K562 (cell line): Measurements from ENCODE around the gene CASTOR1. TPM values are rescaled to one million over a fixed set of nuclear protein-coding genes. Genes with fewer than 3 reads are reported as not detected.
A peak's percentile ranks its signal among the peaks of the same experiment; 100 is the strongest.

Experiments
- ADNP ChIP-seq: fragments of 200-800 bp; sonication (Bioruptor generic); IDR thresholded peaks from 2 replicates; pipeline ENCODE4 v1.6.1; 2016; ENCODE audit warnings: missing genetic modification characterization, missing compliant biosample characterization
- E2F4 ChIP-seq: sonication (generic); formaldehyde crosslinking; IDR thresholded peaks from 2 replicates; pipeline ENCODE4 v1.8.0; 2022; ENCODE audit warnings: mild to moderate bottlenecking, low read depth, missing genetic modification reagents
- KDM1A ChIP-seq, 2 experiments: fragments of 450-650 bp; IDR thresholded peaks; 2 replicates each; pipeline ENCODE4 v1.6.1; 2016; ENCODE audit warnings: mild to moderate bottlenecking in 2 of 2
- PTBP1 ChIP-seq: fragments of 200-400 bp; formaldehyde crosslinking; IDR thresholded peaks from 2 replicates; pipeline ENCODE4 v1.6.1; 2017; ENCODE audit warnings: low read depth, low read length
- RBM25 ChIP-seq: fragments of 200-400 bp; formaldehyde crosslinking; IDR thresholded peaks from 2 replicates; pipeline ENCODE4 v1.6.1; 2018; ENCODE audit warnings: low read length, low read depth, moderate library complexity; ENCODE audit not compliant: severe bottlenecking
- SFPQ ChIP-seq: fragments of 200-400 bp; formaldehyde crosslinking; IDR thresholded peaks from 2 replicates; pipeline ENCODE4 v1.6.1; 2017; ENCODE audit warnings: mild to moderate bottlenecking, low read depth, low read length, moderate library complexity
- XRCC5 ChIP-seq: fragments of 200-400 bp; formaldehyde crosslinking; IDR thresholded peaks from 2 replicates; pipeline ENCODE4 v1.6.1; 2017; ENCODE audit warnings: low read depth, mild to moderate bottlenecking, low read length
- ZFPM2 ChIP-seq: fragments of 250-450 bp; sonication (Bioruptor Pico); IDR thresholded peaks from 2 replicates; pipeline ENCODE4 v1.5.1; 2022; ENCODE audit warnings: mild to moderate bottlenecking
- ZNF395 ChIP-seq: fragments of 200-800 bp; sonication (Bioruptor generic); IDR thresholded peaks from 2 replicates; pipeline ENCODE4 v1.6.1; 2017; ENCODE audit warnings: missing genetic modification characterization, missing compliant biosample characterization
- ZNF407 ChIP-seq: fragments of 450-650 bp; IDR thresholded peaks from 2 replicates; pipeline ENCODE4 v1.6.1; 2016; ENCODE audit warnings: low read depth
- polyA plus RNA-seq, 8 experiments: library from polyadenylated mRNA; depleted of rRNA in 4 of 8; stranded (reverse) in 5 of 8; unstranded in 3 of 8; fragments of >200 nt; fragmentation: Nextera tagmentation in 2 of 8; fragmentation: Illumina TruSeq in 1 of 8; extraction: Ambion mirVana in 2 of 8; extraction: Trizol in 1 of 8; gene quantifications; 2 replicates each; pipeline versions ENCODE4 v1.2.1 to v1.2.3, GENCODE V29; 2011 to 2014; ENCODE audit warnings: inconsistent platforms in 1 of 8, missing spikeins in 1 of 8
- total RNA-seq, 7 experiments: library from RNA; depleted of rRNA in 6 of 7; stranded (reverse); fragments of >200 nt in 6 of 7; fragmentation: Illumina TruSeq in 2 of 7; extraction: Trizol in 2 of 7; gene quantifications; 2 replicates each; pipeline versions ENCODE4 v1.2.1 to v1.2.3, GENCODE V29; 2011 to 2021; ENCODE audit warnings: low replicate concordance in 1 of 7

The CASTOR1 gene
- total and polyA plus RNA-seq, 9 of the 15 experiments (the other 6 are each of a cell fraction or from before 2014, with no cell fraction given), result 0.35 to 2.6 (median 1.1) TPM

DNA sequence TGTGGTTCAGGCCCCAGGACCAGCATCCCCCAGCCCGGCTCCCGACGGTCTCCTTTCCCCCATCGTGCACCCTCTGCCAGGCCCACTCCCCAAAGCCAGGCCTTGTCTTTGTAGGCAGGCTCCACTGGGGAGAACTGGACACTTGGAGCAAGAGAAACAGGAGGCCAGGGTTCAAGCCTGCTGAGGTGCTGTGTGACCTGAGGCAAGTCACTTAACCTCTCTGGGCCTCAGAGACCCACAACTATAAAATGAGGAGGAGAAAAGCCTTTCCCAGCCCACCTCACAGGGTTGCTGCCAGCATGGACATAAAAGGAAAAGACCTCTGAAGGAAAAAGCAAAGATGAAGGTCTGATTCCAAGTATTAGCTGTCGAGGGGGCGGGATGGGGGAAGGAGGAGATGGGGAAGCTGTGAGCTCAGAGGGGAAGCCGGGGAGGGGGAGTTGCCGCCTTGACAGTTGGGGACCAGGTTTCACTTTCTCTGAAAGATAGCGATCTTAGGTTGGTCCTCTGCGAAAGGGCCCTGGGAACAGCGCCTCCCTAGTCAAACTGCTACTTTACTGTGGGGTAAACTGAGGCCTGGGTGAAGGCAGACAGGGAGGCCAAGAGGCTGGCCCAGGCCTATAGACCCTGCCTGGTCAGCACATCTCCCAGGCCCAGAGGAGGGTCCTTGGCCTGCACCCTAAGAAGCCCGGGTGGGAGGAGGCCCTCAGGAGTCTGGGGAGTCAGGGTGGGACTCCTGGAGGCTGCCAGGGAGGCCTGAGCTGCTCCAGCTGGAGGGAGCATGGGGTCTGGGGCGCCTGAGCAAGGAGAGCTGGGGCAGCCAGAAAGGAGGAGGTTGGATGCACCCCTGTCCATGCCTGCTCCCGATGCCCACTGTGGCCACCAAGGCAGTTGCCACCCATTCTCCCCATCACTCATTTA is 21.7 kb downstream of the CASTOR1 start (continued):
- TF ChIP-seq E2F4, result no peak
- TF ChIP-seq RBM25, result peak; percentile 58
- TF ChIP-seq ZNF407, result no peak
- no peak for TF ChIP-seq SFPQ
- TF ChIP-seq ADNP (tag), result peak; percentile 29; the same call in 1 of the 2 replicates
- TF ChIP-seq KDM1A (IDR thresholded peaks at IDR 0.05), result peak; percentile 62 to 69
- TF ChIP-seq ZFPM2, result no peak
- no peak for TF ChIP-seq ZNF395 (CRISPR knock-in tag)
- TF ChIP-seq PTBP1, result 0 out of 2 replicates have a peak, but pooled peaks have one; percentile 62
- TF ChIP-seq XRCC5, result no peak
- TF ChIP-seq, all 486 proteins: peak for 7
